ENCODE measurements around the gene NDRG3.
"Not testable (repeated sequence)": the region's sequence is repeated elsewhere in the genome, so short reads cannot be mapped to it uniquely, and the experiment has no call there.

Gene NDRG3

GRCh38 chr20:36758276-36758675, 12.4 kb upstream of the NDRG3 start:
- DNase-seq: no peak

- DNase-seq: no peak
Observed at GRCh38 chr20:36756496-36756895, 10.6 kb upstream of the NDRG3 start.

- DNase-seq: no peak
Observed at GRCh38 chr20:36754656-36755222, 8.8 kb upstream of the NDRG3 start.

- no peak for DNase-seq
Observed at GRCh38 chr20:36752582-36752981, 6.7 kb upstream of the NDRG3 start.

- no peak for DNase-seq
Observed at GRCh38 chr20:36745234-36745926, 510 bp downstream of the NDRG3 start.

- DNase-seq: no peak
Observed at GRCh38 chr20:36744764-36745191, 1.1 kb downstream of the NDRG3 start.

- DNase-seq: no peak
Observed at GRCh38 chr20:36744243-36744642, 1.6 kb downstream of the NDRG3 start.

GRCh38 chr20:36742558-36742957, 3.3 kb downstream of the NDRG3 start:
- no peak for DNase-seq

- no peak for DNase-seq
Observed at GRCh38 chr20:36741072-36741471, 4.8 kb downstream of the NDRG3 start.

- no peak for DNase-seq
Observed at GRCh38 chr20:36737183-36737499, 8.7 kb downstream of the NDRG3 start.

GRCh38 chr20:36736451-36737182, 9.3 kb downstream of the NDRG3 start:
- DNase-seq: no peak

GRCh38 chr20:36732456-36732855, 13.4 kb downstream of the NDRG3 start:
- no peak for DNase-seq

GRCh38 chr20:36728986-36729385, 16.9 kb downstream of the NDRG3 start:
- DNase-seq: no peak

- DNase-seq: no peak
Observed at GRCh38 chr20:36726168-36726567, 19.7 kb downstream of the NDRG3 start.

GRCh38 chr20:36720510-36720909, 25.4 kb downstream of the NDRG3 start:
- DNase-seq: no peak

- DNase-seq: no peak
Observed at GRCh38 chr20:36717657-36718056, 28.2 kb downstream of the NDRG3 start.

- DNase-seq: no peak
Observed at GRCh38 chr20:36717021-36717420, 28.9 kb downstream of the NDRG3 start.

- DNase-seq: no peak
Observed at GRCh38 chr20:36712775-36713174, 33.1 kb downstream of the NDRG3 start.

- no peak for DNase-seq
Observed at GRCh38 chr20:36709126-36709525, 36.8 kb downstream of the NDRG3 start.

GRCh38 chr20:36703530-36703929, 42.4 kb downstream of the NDRG3 start:
- DNase-seq: no peak

GRCh38 chr20:36700438-36700837, 45.5 kb downstream of the NDRG3 start:
- DNase-seq: no peak

- DNase-seq: not testable (repeated sequence)
Observed at GRCh38 chr20:36695467-36695866, 50.4 kb downstream of the NDRG3 start.

GRCh38 chr20:36688630-36689029, 57.3 kb downstream of the NDRG3 start:
- no peak for DNase-seq

- DNase-seq: no peak
Observed at GRCh38 chr20:36687850-36688249, 58.0 kb downstream of the NDRG3 start.

Measured in NCI-H774 (cell line).